Limb (tissue), 2 donors: Measurements from ENCODE around the gene JAK2.
A peak's percentile ranks its signal among the peaks of the same experiment; 100 is the strongest.
"Not testable (repeated sequence)": the region's sequence is repeated elsewhere in the genome, so short reads cannot be mapped to it uniquely, and the experiment has no call there.

Source experiments
- DNase-seq, 2 donors: peaks; one replicate each; pipeline ENCODE4 v3.0.0-alpha.2; 2016; ENCODE audit errors: extremely low spot score in 2 of 2

The JAK2 gene

GRCh38 chr9:4984621-4985385 lies at the start of gene JAK2:
Gene JAK2 (plus strand): TSS chr9:4985272. CDS start chr9:5021988, 36,716 bp downstream.
- DNase-seq: peak; percentile 92 to 94

DNA sequence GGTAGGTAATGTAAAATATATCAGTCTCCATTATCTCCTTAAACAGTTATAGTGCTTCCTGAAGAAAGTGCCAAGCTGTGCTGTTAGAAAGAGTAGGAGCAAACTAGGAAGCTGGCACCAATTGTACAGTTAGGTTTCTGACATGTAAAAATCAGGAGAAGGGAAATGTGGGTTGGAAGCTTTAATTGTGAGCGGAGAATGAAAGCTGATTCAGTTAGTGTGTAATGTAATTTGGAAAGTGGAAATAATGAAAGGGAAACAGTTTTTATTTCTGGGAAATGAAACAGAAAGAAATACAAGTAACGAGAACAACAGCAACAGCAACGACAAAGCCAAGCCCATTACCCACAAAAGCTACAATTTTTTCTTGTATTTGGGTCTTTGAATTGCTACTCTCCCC lies 48.8 kb upstream of the JAK2 start:
- no peak for DNase-seq

DNA sequence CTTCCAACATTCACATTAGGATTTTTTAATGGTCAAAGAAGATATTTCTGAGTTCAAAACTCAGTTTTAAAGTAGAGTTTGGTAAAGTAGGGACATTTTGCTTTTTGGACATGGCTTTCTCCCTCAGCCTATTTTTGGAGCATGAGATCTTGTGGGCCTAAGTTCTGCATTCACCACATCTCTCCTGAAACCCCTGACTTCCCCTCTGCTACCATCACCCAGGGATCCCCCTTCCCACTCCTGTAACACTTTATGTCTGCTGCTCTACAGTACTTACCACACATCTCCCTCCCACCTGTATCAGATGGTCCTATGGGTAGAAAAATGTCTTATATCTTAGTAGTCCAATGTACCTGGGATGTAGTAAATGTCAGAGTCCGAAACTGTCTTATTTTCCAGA lies 48.2 kb upstream of the JAK2 start:
- DNase-seq: no peak

GRCh38 chr9:4937446-4937845 lies 47.6 kb upstream of the JAK2 start:
- no peak for DNase-seq

GRCh38 chr9:4938496-4938895 lies 46.6 kb upstream of the JAK2 start:
- DNase-seq: no peak

GRCh38 chr9:4939118-4939561 lies 45.9 kb upstream of the JAK2 start:
- no peak for DNase-seq

GRCh38 chr9:4942042-4942691 lies 42.9 kb upstream of the JAK2 start:
- DNase-seq: not testable (repeated sequence)

GRCh38 chr9:4943346-4943745 lies 41.7 kb upstream of the JAK2 start:
- DNase-seq: no peak

DNA sequence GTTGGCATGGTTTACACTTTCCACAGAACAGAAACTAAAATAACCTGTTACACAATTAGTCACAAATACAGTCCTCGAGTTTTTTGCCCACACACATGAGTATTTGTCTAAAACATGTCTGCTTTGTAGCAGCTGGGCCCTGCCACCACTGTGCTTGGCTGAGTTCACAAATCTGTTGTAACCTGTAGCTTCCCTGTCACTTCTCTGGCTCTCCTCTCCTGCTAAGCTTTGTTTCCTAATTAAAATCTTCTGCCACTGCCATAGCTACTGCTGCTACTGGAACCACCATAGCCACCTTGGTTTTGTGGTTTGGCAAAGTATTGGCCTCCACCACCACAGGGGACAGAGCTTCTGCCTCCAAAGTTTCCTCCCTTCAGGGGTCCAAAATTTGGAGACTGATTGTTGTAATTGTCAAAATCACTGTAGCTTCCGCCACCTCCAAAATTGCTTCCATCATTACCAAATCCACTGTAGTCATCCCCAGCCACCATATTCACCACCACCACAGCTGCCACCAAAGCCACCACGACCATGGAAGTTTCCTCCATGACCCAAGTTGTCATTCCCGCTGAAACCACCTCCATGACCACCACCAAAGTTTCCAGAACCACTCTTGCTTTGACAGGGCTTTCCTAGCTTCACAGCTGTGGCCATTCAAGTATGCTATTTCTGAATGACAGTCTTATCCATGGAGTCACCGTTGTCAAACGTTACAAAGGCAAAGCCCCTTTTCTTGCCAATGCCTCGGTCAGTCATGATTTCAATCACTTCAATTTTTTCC lies 40.5 kb upstream of the JAK2 start:
- DNase-seq: not testable (repeated sequence)

GRCh38 chr9:4946937-4947336 lies 38.1 kb upstream of the JAK2 start:
- DNase-seq: no peak

DNA sequence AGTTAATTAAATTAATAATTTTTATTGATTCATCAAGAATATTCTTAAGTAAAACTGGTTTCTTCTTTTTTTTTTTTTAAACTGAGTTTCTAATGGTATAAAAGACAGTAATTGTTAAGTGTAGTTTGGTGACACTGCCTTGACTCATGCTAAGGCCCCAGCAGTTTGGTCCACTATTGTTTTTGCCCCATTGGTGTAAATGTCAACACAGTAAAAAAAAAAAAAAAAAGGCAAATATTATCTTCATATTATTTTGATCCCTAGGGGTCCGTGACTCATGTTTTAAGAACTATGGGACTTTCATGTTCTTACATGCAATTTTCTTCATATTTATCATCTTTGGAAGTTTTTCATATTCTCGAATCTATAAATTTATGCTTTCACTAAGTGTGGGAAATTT lies 29.2 kb upstream of the JAK2 start:
- no peak for DNase-seq

GRCh38 chr9:4959031-4959430 lies 26.0 kb upstream of the JAK2 start:
- no peak for DNase-seq

- DNase-seq: no peak
Observed at GRCh38 chr9:4962085-4962484, 23.0 kb upstream of the JAK2 start.

DNA sequence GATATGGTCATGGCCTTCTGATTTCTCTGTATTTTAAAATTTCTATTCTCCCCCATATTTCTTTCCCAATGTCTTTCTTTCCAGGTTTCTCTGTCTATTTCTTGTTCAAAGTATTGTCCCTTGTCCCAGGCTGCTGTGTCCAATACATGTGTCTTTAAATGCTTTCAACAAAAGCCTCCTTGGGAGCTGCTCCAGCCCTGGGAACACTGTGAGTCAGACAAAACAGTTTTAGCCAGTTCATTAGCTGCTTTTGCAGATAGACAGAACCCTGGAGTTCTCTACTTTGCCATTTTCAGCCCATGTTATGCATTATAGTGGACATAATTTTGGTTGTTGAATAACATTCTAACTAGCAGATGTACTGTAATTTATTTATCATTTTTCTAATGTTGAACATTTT lies 20.5 kb upstream of the JAK2 start:
- DNase-seq: no peak

DNA sequence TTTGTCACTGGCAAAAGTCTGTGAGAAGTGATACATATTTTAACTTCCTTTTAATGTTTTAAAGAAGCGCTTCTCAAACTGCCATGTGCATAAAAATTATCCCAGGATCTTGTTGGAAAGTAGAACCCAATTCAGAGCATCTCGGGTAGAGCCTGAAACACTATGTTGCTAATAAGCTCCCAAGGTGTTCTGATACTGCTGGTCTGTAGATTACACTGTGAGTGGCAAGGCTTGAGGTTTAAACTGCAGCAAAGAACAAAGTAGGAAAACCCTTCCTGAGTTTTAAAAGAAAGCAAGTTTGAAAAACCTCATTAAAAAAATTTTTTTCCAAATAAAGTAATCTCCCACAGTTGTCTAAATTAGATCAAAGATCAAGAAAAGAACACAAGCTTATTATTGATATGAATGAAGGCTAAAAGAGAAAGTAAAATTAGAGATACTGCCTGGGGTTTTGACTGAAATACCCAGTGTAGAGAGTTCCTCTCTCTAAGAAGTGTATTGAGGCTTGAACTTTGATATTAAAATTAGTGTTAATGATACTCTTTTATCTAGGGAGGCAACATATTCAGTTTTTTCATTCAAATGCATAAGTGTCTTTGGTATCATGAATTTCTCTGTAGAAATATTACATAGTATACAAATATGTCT lies 19.8 kb upstream of the JAK2 start:
- DNase-seq: no peak

DNA sequence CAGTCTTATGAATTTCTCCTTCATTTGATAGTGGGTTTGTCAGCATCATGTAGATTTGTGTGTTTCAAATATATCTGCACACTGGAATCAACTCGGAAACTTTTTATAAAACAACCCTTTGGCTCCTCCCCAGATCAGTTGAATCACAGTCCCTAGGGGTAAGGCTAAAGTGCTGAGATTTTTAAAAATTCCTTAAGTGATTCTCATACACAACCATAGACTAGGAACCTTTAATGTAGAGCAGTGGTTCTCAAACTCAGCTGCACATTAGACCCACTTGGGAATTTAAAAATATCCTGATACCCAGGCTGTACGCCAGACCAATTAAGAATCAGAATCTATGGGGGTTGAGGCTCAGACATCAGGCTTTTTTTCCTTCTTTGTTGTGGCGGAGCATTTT lies 17.5 kb upstream of the JAK2 start:
- no peak for DNase-seq

GRCh38 chr9:4969130-4969529 lies 15.9 kb upstream of the JAK2 start:
- DNase-seq: no peak

DNA sequence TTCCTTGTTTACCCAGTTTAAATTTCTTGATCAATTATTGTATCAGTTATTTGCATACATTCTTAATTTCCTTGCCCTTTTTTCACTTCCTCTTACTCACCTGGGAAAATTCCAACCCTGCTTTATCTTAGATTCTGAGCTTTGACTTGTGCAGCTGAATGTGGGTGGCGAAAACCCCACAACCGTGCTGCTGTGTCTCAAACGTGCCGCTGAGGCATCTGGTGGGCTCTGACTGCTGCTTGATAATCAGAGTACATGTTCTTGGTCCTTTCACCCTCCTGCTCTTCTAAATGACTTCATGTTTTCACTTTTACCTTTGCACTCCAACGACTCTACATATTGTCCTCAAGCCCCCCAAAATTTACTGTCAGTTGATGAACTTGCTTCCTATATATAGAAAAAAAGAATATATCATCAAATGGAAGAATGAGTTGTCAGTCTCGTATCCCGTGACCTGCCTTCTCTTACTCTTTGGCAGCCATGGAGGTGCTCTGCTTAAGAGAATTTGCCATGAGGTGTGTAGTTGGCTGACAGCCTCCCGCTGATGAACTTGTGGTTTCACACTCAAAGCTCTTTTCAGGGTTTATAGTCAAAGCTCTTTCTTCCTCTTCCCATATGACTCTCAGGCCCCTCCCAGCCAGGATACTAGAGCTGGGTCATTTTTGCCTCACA lies 14.0 kb upstream of the JAK2 start:
- DNase-seq: no peak

DNA sequence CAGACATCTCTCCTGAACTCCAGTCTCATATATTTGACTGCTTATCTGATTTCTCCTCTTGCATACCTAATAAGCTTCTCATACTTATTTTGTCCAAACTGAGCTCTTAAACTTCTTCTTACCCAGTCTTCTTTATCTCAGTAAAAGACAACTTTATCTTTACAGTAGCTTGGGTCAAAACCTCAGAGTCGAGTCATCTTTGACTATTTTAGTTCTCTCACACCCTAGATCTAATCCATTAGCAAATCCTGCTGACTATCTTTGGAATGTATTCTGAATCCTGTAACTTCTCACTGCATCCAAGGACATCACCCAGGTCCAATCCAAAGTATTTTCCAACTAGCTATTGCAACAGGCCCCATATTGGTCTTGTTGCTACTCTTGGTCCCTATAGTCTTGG lies 11.8 kb upstream of the JAK2 start:
- no peak for DNase-seq

DNA sequence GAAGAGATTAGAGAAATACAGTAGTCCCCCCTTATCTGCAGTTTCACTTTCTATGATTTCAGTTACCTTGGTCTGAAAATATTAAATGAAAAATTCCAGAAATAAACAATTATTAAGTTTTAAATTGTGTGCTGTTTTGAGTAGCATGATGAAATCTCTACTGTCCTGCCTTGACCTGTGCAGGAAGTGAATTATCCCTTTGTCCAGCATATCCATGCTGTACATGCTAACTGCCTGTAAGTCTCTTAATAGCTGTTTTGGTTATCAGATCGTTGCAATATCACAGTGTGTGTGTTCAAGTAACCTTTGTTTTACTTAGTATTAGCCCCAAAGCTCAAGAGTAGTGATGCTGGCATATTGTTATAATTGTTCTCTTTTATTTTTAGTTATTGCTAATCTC lies 11.2 kb upstream of the JAK2 start:
- DNase-seq: no peak

DNA sequence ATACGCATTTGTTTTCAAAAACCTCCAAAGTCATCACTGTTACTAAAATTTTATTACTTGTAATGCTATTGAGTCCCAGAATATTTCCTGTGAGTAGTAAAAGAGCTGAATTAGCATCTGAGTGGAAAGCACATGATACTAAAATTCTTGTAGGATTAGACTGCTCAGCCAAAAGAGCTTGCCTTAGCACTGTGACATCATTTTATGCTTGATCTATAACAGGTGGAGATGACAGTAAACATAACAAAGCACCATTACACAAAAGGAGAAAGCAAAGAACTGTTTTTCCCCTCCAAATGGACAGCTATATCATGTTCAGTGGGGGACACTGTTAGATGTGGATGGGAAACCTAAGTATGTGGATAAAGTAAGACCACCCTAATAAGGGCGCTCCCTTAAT lies 5.8 kb upstream of the JAK2 start:
- DNase-seq: peak in 1 of 2 donors; percentile 32
